Thoracic aorta (tissue), 2 donors: ENCODE measurements around the gene RHEB. TPM values are rescaled to one million over a fixed set of nuclear protein-coding genes. Genes with fewer than 3 reads are reported as not detected.

ENCODE experiments used
- ATAC-seq: fragments of 150-250 bp; one replicate; pipeline ENCODE4 v1.8.0; 2017; ENCODE audit warnings: low read depth; ENCODE audit not compliant: insufficient number of reproducible peaks, low FRiP score
- DNase-seq: peaks from one replicate; pipeline ENCODE4 v3.0.0-alpha.2; 2020; ENCODE audit warnings: low spot score
- H3K27ac ChIP-seq, 2 donors: fragments of 200-600 bp; sonication (generic); 1 replicate in 1 of 2; 2 replicates in 1 of 2; pipeline ENCODE4 v1.5.1; 2016; ENCODE audit warnings: mild to moderate bottlenecking in 2 of 2, moderate library complexity in 2 of 2
- H3K27me3 ChIP-seq: fragments of 200-600 bp; sonication (generic); replicated peaks from 2 replicates; pipeline ENCODE4 v1.6.0; 2016; ENCODE audit warnings: mild to moderate bottlenecking; ENCODE audit not compliant: insufficient read depth
- H3K36me3 ChIP-seq: fragments of 200-600 bp; sonication (generic); one replicate; pipeline ENCODE4 v1.5.1; 2016
- H3K4me1 ChIP-seq, 2 donors: fragments of 200-600 bp; sonication (generic); 1 replicate in 1 of 2; 2 replicates in 1 of 2; pipeline versions ENCODE4 v1.5.1 to v1.6.0; 2016; ENCODE audit warnings: low read depth in 2 of 2, mild to moderate bottlenecking in 1 of 2; ENCODE audit not compliant: control insufficient read depth in 1 of 2
- H3K4me3 ChIP-seq: fragments of 200-600 bp; sonication (generic); 2 replicates; pipeline ENCODE4 v1.5.1; 2016; ENCODE audit warnings: mild to moderate bottlenecking
- H3K9me3 ChIP-seq: fragments of 200-600 bp; sonication (generic); 2 replicates; pipeline ENCODE4 v1.5.1; 2016
- CTCF ChIP-seq: fragments of 200-600 bp; sonication (generic); IDR thresholded peaks from one replicate; pipeline ENCODE4 v1.5.1; 2019; ENCODE audit warnings: antibody characterized with exemption
- total RNA-seq, 2 donors: library from RNA; depleted of rRNA; stranded (reverse); fragments of >200 nt; gene quantifications; one replicate each; pipeline versions ENCODE4 v1.1.0 to v1.2.3, GENCODE V29; 2016

RHEB gene
- total RNA-seq, 2 donors from 2014 or later: 88.9 to 102 TPM

- no peak overlapping the region for H3K4me3 ChIP-seq
- no peak for DNase-seq
- H3K27ac ChIP-seq: no peak overlapping the region
- ATAC-seq: no peak
- H3K4me1 ChIP-seq: no peaks in the 10 kb centered on the region
- H3K36me3 ChIP-seq: peaks cover 67% of the 10 kb centered on the region
- H3K27me3 ChIP-seq: no peaks in the 10 kb centered on the region
- no peak for TF ChIP-seq CTCF
- H3K9me3 ChIP-seq: no peaks in the 10 kb centered on the region
These were observed 50.4 kb downstream of the RHEB start for GRCh38 chr7:151469281-151469680.

- no peak for DNase-seq
- Histone ChIP-seq H3K27me3 (no peaks in the 10 kb centered on the region), H3K27ac (no peak overlapping the region), H3K4me1 (no peaks in the 10 kb centered on the region), H3K36me3 (peaks cover 67% of the 10 kb centered on the region), H3K9me3 (no peaks in the 10 kb centered on the region), H3K4me3 (no peak overlapping the region)
- ATAC-seq: no peak
- TF ChIP-seq CTCF: no peak
These were observed 51.3 kb downstream of the RHEB start for GRCh38 chr7:151468217-151469018.

- ATAC-seq (no peak), DNase-seq (no peak)
- peaks cover 46% of the 10 kb centered on the region for H3K36me3 ChIP-seq
- no peak overlapping the region for H3K4me3 ChIP-seq
- H3K27ac ChIP-seq: no peak overlapping the region
- H3K9me3 ChIP-seq: peaks cover 7% of the 10 kb centered on the region
- no peaks in the 10 kb centered on the region for H3K27me3 ChIP-seq
- H3K4me1 ChIP-seq: peaks cover 13 to 14% of the 10 kb centered on the region in 2 donors
- no peak for TF ChIP-seq CTCF
These were observed 54.5 kb downstream of the RHEB start for GRCh38 chr7:151465169-151465568.

- H3K4me1 ChIP-seq: peaks cover 18 to 24% of the 10 kb centered on the region in 2 donors
- no peak for DNase-seq
- no peak for TF ChIP-seq CTCF
- no peak overlapping the region for H3K27ac ChIP-seq
- H3K27me3 ChIP-seq: no peaks in the 10 kb centered on the region
- H3K4me3 ChIP-seq: no peak overlapping the region
- peaks cover 7% of the 10 kb centered on the region for H3K9me3 ChIP-seq
- ATAC-seq: no peak
- H3K36me3 ChIP-seq: peaks cover 22% of the 10 kb centered on the region
These were observed 57.4 kb downstream of the RHEB start for GRCh38 chr7:151462306-151462779.

- Histone ChIP-seq H3K4me3 (no peak overlapping the region), H3K9me3 (peaks cover 7% of the 10 kb centered on the region), H3K36me3 (peaks cover 17% of the 10 kb centered on the region), H3K27me3 (no peaks in the 10 kb centered on the region), H3K4me1 (peaks cover 18 to 24% of the 10 kb centered on the region in 2 donors), H3K27ac (no peak overlapping the region)
- no peak for TF ChIP-seq CTCF
- DNase-seq (no peak), ATAC-seq (no peak)
These were observed 57.8 kb downstream of the RHEB start for GRCh38 chr7:151461942-151462230.
